Epithelial cell of esophagus (primary cell): ENCODE results near the gene HLA-DPA1.

Experiments
- DNase-seq: peaks from one replicate; pipeline ENCODE4 v3.0.0; 2010; ENCODE audit warnings: low read depth
- H3K4me3 ChIP-seq: 2 replicates; pipeline ENCODE4 v1.5.1; 2011; ENCODE audit warnings: mild to moderate bottlenecking, low read length, control low read depth
- CTCF ChIP-seq: IDR thresholded peaks from 2 replicates; pipeline ENCODE4 v1.5.1; 2011; ENCODE audit warnings: low read depth, mild to moderate bottlenecking, low read length, control low read depth, inconsistent platforms; ENCODE audit not compliant: insufficient read depth; ENCODE audit errors: missing control alignments

The HLA-DPA1 gene

GRCh38 chr6:33014841-33015634 lies 58.4 kb downstream of the HLA-DPA1 start:
- DNase-seq, result peak; percentile 84
- H3K4me3 ChIP-seq, result no peak overlapping the region
- peak; percentile 69 for TF ChIP-seq CTCF
